ENCODE results near the gene DCST2.

DCST2 gene

GRCh38 chr1:155017041-155017945 is 16.3 kb downstream of the DCST2 start:
- peak; percentile 89 for DNase-seq (ENCODE audit: low spot score)
- TF ChIP-seq CTCF (IDR thresholded peaks at IDR 0.05; ENCODE audit: extremely low read depth, insufficient read depth, missing control alignments), result peak; percentile 100
- in situ Hi-C loops (cut with MboI; ENCODE audit: low pct_unique_long_range_greater_than_20kb, low sequenced_read_pairs, unreplicated experiment), result no loop called here

GRCh38 chr1:155016231-155016831 is 17.2 kb downstream of the DCST2 start:
- no peak for TF ChIP-seq CTCF (IDR thresholded peaks at IDR 0.05; ENCODE audit: extremely low read depth, insufficient read depth, missing control alignments)
- no peak for DNase-seq (ENCODE audit: low spot score)
- in situ Hi-C loops (cut with MboI; ENCODE audit: low pct_unique_long_range_greater_than_20kb, low sequenced_read_pairs, unreplicated experiment), result no loop called here

- no peak for DNase-seq (ENCODE audit: low spot score)
- in situ Hi-C loops (cut with MboI; ENCODE audit: low pct_unique_long_range_greater_than_20kb, low sequenced_read_pairs, unreplicated experiment), result no loop called here
- no peak for TF ChIP-seq CTCF (IDR thresholded peaks at IDR 0.05; ENCODE audit: extremely low read depth, insufficient read depth, missing control alignments)
Measured at GRCh38 chr1:155015527-155016230, 17.9 kb downstream of the DCST2 start.

- in situ Hi-C loops (cut with MboI; ENCODE audit: low pct_unique_long_range_greater_than_20kb, low sequenced_read_pairs, unreplicated experiment), result no loop called here
- no peak for TF ChIP-seq CTCF (IDR thresholded peaks at IDR 0.05; ENCODE audit: extremely low read depth, insufficient read depth, missing control alignments)
- no peak for DNase-seq (ENCODE audit: low spot score)
Measured at GRCh38 chr1:155014709-155015508, 18.7 kb downstream of the DCST2 start.

- TF ChIP-seq CTCF (IDR thresholded peaks at IDR 0.05; ENCODE audit: extremely low read depth, insufficient read depth, missing control alignments), result no peak
- in situ Hi-C loops (cut with MboI; ENCODE audit: low pct_unique_long_range_greater_than_20kb, low sequenced_read_pairs, unreplicated experiment), result no loop called here
- DNase-seq (ENCODE audit: low spot score), result no peak
Measured at GRCh38 chr1:155013632-155014031, 19.9 kb downstream of the DCST2 start.
